SK-N-MC (cell line): ENCODE measurements around the gene HOXC6.

Experiments used
- DNase-seq: peaks from one replicate; pipeline ENCODE4 v3.0.0-alpha.2; 2011; ENCODE audit warnings: low read depth, low spot score
- H3K27ac ChIP-seq: fragments of 200-600 bp; sonication (generic); 2 replicates; pipeline ENCODE4 v1.5.1; 2016; ENCODE audit warnings: mixed run types
- H3K36me3 ChIP-seq: fragments of 200-600 bp; sonication (generic); 2 replicates; pipeline ENCODE4 v1.6.1; 2017; ENCODE audit warnings: antibody characterized with exemption, low read length, mixed read lengths; ENCODE audit not compliant: insufficient read depth
- H3K4me3 ChIP-seq: fragments of 200-600 bp; sonication (generic); 2 replicates; pipeline ENCODE4 v1.5.1; 2016
- H3K9ac ChIP-seq: fragments of 200-600 bp; sonication (generic); 2 replicates; pipeline ENCODE4 v1.8.0; 2017; ENCODE audit warnings: mixed run types, mixed read lengths; ENCODE audit not compliant: insufficient read length
- H3K9me3 ChIP-seq: fragments of 200-600 bp; sonication (generic); 2 replicates; pipeline ENCODE4 v1.6.1; 2017; ENCODE audit warnings: low read depth, mild to moderate bottlenecking, antibody characterized with exemption, low read length, moderate library complexity, mixed read lengths
- EZH2 ChIP-seq: fragments of 200-600 bp; sonication (generic); IDR thresholded peaks from one replicate; pipeline ENCODE4 v1.6.1; 2017; ENCODE audit warnings: antibody characterized with exemption
- FOXP2 ChIP-seq: optimal IDR thresholded peaks from 2 replicates; pipeline ENCODE3; 2011; ENCODE audit warnings: mild to moderate bottlenecking, moderate library complexity; ENCODE audit not compliant: insufficient read depth; ENCODE audit errors: extremely low read length, control extremely low read depth
- POLR2AphosphoS5 ChIP-seq: IDR thresholded peaks from 2 replicates; pipeline ENCODE4 v1.6.1; 2012; ENCODE audit warnings: mild to moderate bottlenecking, low read depth, low read length, borderline replicate concordance

HOXC6 gene

GRCh38 chr12:54058128-54058768 is 30.0 kb downstream of the HOXC6 start:
- H3K36me3 ChIP-seq: peaks cover 4% of the 10 kb centered on the region; the same call in 1 of the 2 replicates
- TF ChIP-seq POLR2AphosphoS5 (no peak), EZH2 (no peak), FOXP2 (no peak)
- no peak overlapping the region for H3K27ac ChIP-seq
- H3K9ac ChIP-seq: no peak overlapping the region
- H3K4me3 ChIP-seq: no peak overlapping the region
- H3K9me3 ChIP-seq: no peaks in the 10 kb centered on the region
- no peak for DNase-seq

- no peak for DNase-seq
- TF ChIP-seq FOXP2 (no peak), EZH2 (no peak), POLR2AphosphoS5 (no peak)
- H3K9ac ChIP-seq: no peak overlapping the region
These were observed 31.4 kb downstream of the HOXC6 start for GRCh38 chr12:54059668-54060067.

GRCh38 chr12:54060174-54060974 is 32.1 kb downstream of the HOXC6 start:
- DNase-seq: no peak
- Histone ChIP-seq H3K4me3 (no peak overlapping the region), H3K36me3 (no peaks in the 10 kb centered on the region), H3K27ac (no peak overlapping the region), H3K9me3 (no peaks in the 10 kb centered on the region), H3K9ac (no peak overlapping the region)
- TF ChIP-seq EZH2: no peak
- no peak for TF ChIP-seq FOXP2
- no peak for TF ChIP-seq POLR2AphosphoS5

More at GRCh38 chr12:54059668-54060067, 31.4 kb downstream of the HOXC6 start:
- Histone ChIP-seq H3K4me3 (no peak overlapping the region), H3K36me3 (0 out of 2 replicates have a peak, but pooled peaks cover under 1% of the 10 kb centered on the region), H3K9me3 (no peaks in the 10 kb centered on the region), H3K27ac (no peak overlapping the region)

- TF ChIP-seq POLR2AphosphoS5: no peak
- TF ChIP-seq EZH2: no peak
- TF ChIP-seq FOXP2: no peak
- Histone ChIP-seq H3K27ac (no peak overlapping the region), H3K9ac (no peak overlapping the region), H3K9me3 (no peaks in the 10 kb centered on the region), H3K36me3 (no peaks in the 10 kb centered on the region), H3K4me3 (no peak overlapping the region)
- no peak for DNase-seq
These were observed 32.9 kb downstream of the HOXC6 start for GRCh38 chr12:54060975-54061778.

GRCh38 chr12:54065677-54066076 is 37.4 kb downstream of the HOXC6 start:
- TF ChIP-seq FOXP2: no peak
- no peak for TF ChIP-seq EZH2
- TF ChIP-seq POLR2AphosphoS5: no peak
- H3K36me3 ChIP-seq: no peaks in the 10 kb centered on the region
- H3K4me3 ChIP-seq: no peak overlapping the region
- no peak overlapping the region for H3K9ac ChIP-seq
- H3K9me3 ChIP-seq: no peaks in the 10 kb centered on the region
- no peak overlapping the region for H3K27ac ChIP-seq
- no peak for DNase-seq

GRCh38 chr12:54066408-54066807 is 38.2 kb downstream of the HOXC6 start:
- Histone ChIP-seq H3K9me3 (no peaks in the 10 kb centered on the region), H3K9ac (no peak overlapping the region), H3K4me3 (no peak overlapping the region), H3K27ac (no peak overlapping the region), H3K36me3 (no peaks in the 10 kb centered on the region)
- no peak for DNase-seq
- no peak for TF ChIP-seq POLR2AphosphoS5
- TF ChIP-seq FOXP2: no peak
- no peak for TF ChIP-seq EZH2

- no peaks in the 10 kb centered on the region for H3K9me3 ChIP-seq
- H3K9ac ChIP-seq: no peak overlapping the region
- no peak for DNase-seq
- no peak overlapping the region for H3K27ac ChIP-seq
- H3K4me3 ChIP-seq: no peak overlapping the region
- H3K36me3 ChIP-seq: no peaks in the 10 kb centered on the region
- TF ChIP-seq FOXP2: no peak
- no peak for TF ChIP-seq EZH2
- no peak for TF ChIP-seq POLR2AphosphoS5
These were observed 40.3 kb downstream of the HOXC6 start for GRCh38 chr12:54068418-54069070.

- no peak overlapping the region for H3K9ac ChIP-seq
- no peak overlapping the region for H3K27ac ChIP-seq
- no peak overlapping the region for H3K4me3 ChIP-seq
- DNase-seq: no peak
- H3K9me3 ChIP-seq: no peaks in the 10 kb centered on the region
- H3K36me3 ChIP-seq: no peaks in the 10 kb centered on the region
- TF ChIP-seq POLR2AphosphoS5 (no peak), FOXP2 (no peak), EZH2 (no peak)
These were observed 43.7 kb downstream of the HOXC6 start for GRCh38 chr12:54071942-54072341.
